GM12891 (cell line): ENCODE results near the gene NEK7.

Experiments used
- POLR2A ChIP-seq: IDR thresholded peaks from 2 replicates; pipeline ENCODE4 v1.6.1; 2011; ENCODE audit warnings: low read depth, low read length, control low read depth
- POLR2AphosphoS5 ChIP-seq: IDR thresholded peaks from 2 replicates; pipeline ENCODE4 v1.6.1; 2011; ENCODE audit warnings: low read depth, low read length, control low read depth
- SPI1 ChIP-seq: IDR thresholded peaks from 2 replicates; pipeline ENCODE4 v1.6.1; 2011; ENCODE audit warnings: low read depth, low read length, control low read depth
- TAF1 ChIP-seq: IDR thresholded peaks from 2 replicates; pipeline ENCODE4 v1.6.1; 2011; ENCODE audit warnings: low read depth, low read length, control low read depth

DNA sequence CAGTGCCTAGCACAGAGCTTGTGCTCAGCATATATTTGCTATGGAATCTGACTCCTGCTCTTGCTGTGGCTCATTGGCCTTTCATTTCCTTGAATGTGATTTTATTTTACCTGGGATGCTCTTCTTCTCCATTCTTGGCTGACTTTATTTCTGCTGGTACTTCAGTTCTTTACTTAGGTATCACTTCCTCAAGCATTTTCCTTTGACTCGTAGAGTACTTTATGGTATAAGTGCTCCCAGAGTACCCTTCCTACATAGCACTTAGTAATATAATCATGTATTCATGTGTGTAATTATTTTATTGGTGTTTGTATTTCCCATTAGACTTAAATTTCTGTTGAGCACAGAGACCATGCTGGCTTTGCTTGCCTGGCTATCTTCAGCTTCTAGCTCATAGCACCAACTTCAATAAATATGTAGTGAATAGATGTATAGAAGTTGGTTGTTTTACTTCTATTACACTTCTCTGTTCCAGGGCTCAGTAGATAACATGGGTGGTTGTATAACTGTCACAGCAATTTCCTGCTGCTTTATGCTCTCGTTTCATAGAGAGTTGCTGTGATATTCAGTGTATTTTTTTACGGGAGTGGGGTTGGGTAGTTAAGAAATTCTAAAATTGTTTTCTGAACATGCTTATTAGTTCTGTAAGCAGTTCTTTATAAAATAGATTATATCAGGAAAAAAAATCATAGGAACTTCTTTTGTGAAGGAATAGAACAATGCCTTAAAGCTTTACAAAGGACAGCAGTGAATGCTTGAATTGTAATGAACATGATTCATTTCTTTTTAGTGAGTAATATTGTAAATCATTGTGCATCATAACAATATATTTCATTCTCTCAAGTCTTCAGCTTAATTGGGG lies 112.2 kb downstream of the NEK7 start:
- TF ChIP-seq SPI1 (peak; percentile 50), POLR2AphosphoS5 (no peak), POLR2A (no peak), TAF1 (no peak)
